HS-5 (cell line): ENCODE results near the gene TIAM2.
"Not testable (repeated sequence)": the region's sequence is repeated elsewhere in the genome, so short reads cannot be mapped to it uniquely, and the experiment has no call there.

Experiments used
- DNase-seq: peaks from one replicate; pipeline ENCODE4 v3.0.0-alpha.2; 2012; ENCODE audit warnings: low read depth

Gene TIAM2

GRCh38 chr6:155165029-155165710 lies 170.1 kb downstream of the TIAM2 start:
- no peak for DNase-seq

- DNase-seq, result no peak
Measured at GRCh38 chr6:155170519-155170918, 175.4 kb downstream of the TIAM2 start.

GRCh38 chr6:155171109-155171746 lies 176.1 kb downstream of the TIAM2 start:
- peak; percentile 95 for DNase-seq

GRCh38 chr6:155171747-155172449 lies 176.8 kb downstream of the TIAM2 start:
- DNase-seq, result no peak

GRCh38 chr6:155173488-155173887 lies 178.4 kb downstream of the TIAM2 start:
- DNase-seq, result no peak

GRCh38 chr6:155174576-155175211 lies 179.6 kb downstream of the TIAM2 start:
- peak; percentile 68 for DNase-seq

GRCh38 chr6:155177363-155177961 lies 182.3 kb downstream of the TIAM2 start:
- no peak for DNase-seq

- DNase-seq, result no peak
Measured at GRCh38 chr6:155181498-155181897, 186.4 kb downstream of the TIAM2 start.

- DNase-seq, result no peak
Measured at GRCh38 chr6:155182103-155182502, 187.0 kb downstream of the TIAM2 start.

GRCh38 chr6:155183095-155183494 lies 188.0 kb downstream of the TIAM2 start:
- no peak for DNase-seq

- not testable (repeated sequence) for DNase-seq
Measured at GRCh38 chr6:155185041-155185440, 189.9 kb downstream of the TIAM2 start.

- no peak for DNase-seq
Measured at GRCh38 chr6:155185544-155185943, 190.4 kb downstream of the TIAM2 start.

GRCh38 chr6:155186052-155186658 lies 191.0 kb downstream of the TIAM2 start:
- no peak for DNase-seq

GRCh38 chr6:155187106-155187505 lies 192.0 kb downstream of the TIAM2 start:
- DNase-seq, result no peak

- DNase-seq, result no peak
Measured at GRCh38 chr6:155187994-155188706, 193.0 kb downstream of the TIAM2 start.

- peak; percentile 86 for DNase-seq
Measured at GRCh38 chr6:155188707-155189496, 193.8 kb downstream of the TIAM2 start.

GRCh38 chr6:155190677-155191076 lies 195.6 kb downstream of the TIAM2 start:
- DNase-seq, result no peak

GRCh38 chr6:155193526-155193925 lies 198.4 kb downstream of the TIAM2 start:
- DNase-seq, result no peak

GRCh38 chr6:155194399-155194798 lies 199.3 kb downstream of the TIAM2 start:
- no peak for DNase-seq

GRCh38 chr6:155195903-155196302 lies 200.8 kb downstream of the TIAM2 start:
- DNase-seq, result no peak
